ENCODE measurements around the gene TMC8. TPM values are rescaled to one million over a fixed set of nuclear protein-coding genes. Genes with fewer than 3 reads are reported as not detected.

The TMC8 gene
- polyA plus RNA-seq, 1 donor from 2014 or later: 0.41 TPM

- Histone ChIP-seq H3K36me3 (ENCODE audit: insufficient read depth, low read length) (no peaks in the 10 kb centered on the region), H3K9me2 (ENCODE audit: insufficient read depth, low read length) (no peaks in the 10 kb centered on the region), H3K27me3 (ENCODE audit: insufficient read depth, low read depth, low read length) (peaks cover under 1% of the 10 kb centered on the region), H4K20me1 (ENCODE audit: insufficient read depth) (no peaks in the 10 kb centered on the region), H3K4me3 (ENCODE audit: low read length) (no peak overlapping the region), H3K27ac (ENCODE audit: low read length) (no peak overlapping the region), H3F3A (ENCODE audit: insufficient read depth, low read length, poor library complexity, severe bottlenecking) (no peaks in the 10 kb centered on the region), H3K9me3 (ENCODE audit: low read length) (no peaks in the 10 kb centered on the region), H2AFZ (ENCODE audit: low read depth, low read length) (no peak overlapping the region), H3K9ac (ENCODE audit: low read length) (no peak overlapping the region), H3K79me2 (replicated peaks; ENCODE audit: insufficient read depth, low read length) (no peaks in the 10 kb centered on the region), H3K4me2 (ENCODE audit: low read length) (no peak overlapping the region)
- no peak for TF ChIP-seq MXI1 (conservative IDR thresholded peaks at IDR 0.05; ENCODE audit: poor library complexity, severe bottlenecking)
- no peak for TF ChIP-seq POLR2AphosphoS5 (IDR thresholded peaks at IDR 0.05)
- TF ChIP-seq TAF1 (IDR thresholded peaks at IDR 0.05; ENCODE audit: low read depth): no peak
- no peak for TF ChIP-seq RAD21 (conservative IDR thresholded peaks at IDR 0.05)
- no peak for TF ChIP-seq CTCF (IDR thresholded peaks at IDR 0.05; ENCODE audit: poor library complexity, severe bottlenecking)
- no peak for TF ChIP-seq EP300 (conservative IDR thresholded peaks at IDR 0.05; ENCODE audit: poor library complexity, severe bottlenecking)
- no peak for TF ChIP-seq EZH2 (IDR thresholded peaks at IDR 0.05; ENCODE audit: borderline replicate concordance, insufficient read depth, low read length, poor library complexity, severe bottlenecking)
- TF ChIP-seq SMC3 (conservative IDR thresholded peaks at IDR 0.05; ENCODE audit: poor library complexity): no peak
- no peak for TF ChIP-seq REST (IDR thresholded peaks at IDR 0.05; ENCODE audit: borderline replicate concordance)
These were observed 8.2 kb upstream of the TMC8 start for GRCh38 chr17:78122216-78122930.

GRCh38 chr17:78122931-78123249, 7.7 kb upstream of the TMC8 start:
- no peak overlapping the region for H3K27ac ChIP-seq (ENCODE audit: low read length)
- H3K79me2 ChIP-seq (replicated peaks; ENCODE audit: insufficient read depth, low read length): no peaks in the 10 kb centered on the region
- H3K4me2 ChIP-seq (ENCODE audit: low read length): no peak overlapping the region
- no peak overlapping the region for H2AFZ ChIP-seq (ENCODE audit: low read depth, low read length)
- H3K9me3 ChIP-seq (ENCODE audit: low read length): no peaks in the 10 kb centered on the region
- TF ChIP-seq RAD21 (conservative IDR thresholded peaks at IDR 0.05) (no peak), REST (IDR thresholded peaks at IDR 0.05; ENCODE audit: borderline replicate concordance) (no peak), EZH2 (IDR thresholded peaks at IDR 0.05; ENCODE audit: borderline replicate concordance, insufficient read depth, low read length, poor library complexity, severe bottlenecking) (no peak), CTCF (IDR thresholded peaks at IDR 0.05; ENCODE audit: poor library complexity, severe bottlenecking) (no peak), POLR2AphosphoS5 (IDR thresholded peaks at IDR 0.05) (no peak), TAF1 (IDR thresholded peaks at IDR 0.05; ENCODE audit: low read depth) (no peak)
- peaks cover 6% of the 10 kb centered on the region for H3K27me3 ChIP-seq (ENCODE audit: insufficient read depth, low read depth, low read length)
- no peaks in the 10 kb centered on the region for H3F3A ChIP-seq (ENCODE audit: insufficient read depth, low read length, poor library complexity, severe bottlenecking)
- H3K36me3 ChIP-seq (ENCODE audit: insufficient read depth, low read length): no peaks in the 10 kb centered on the region
- H3K9ac ChIP-seq (ENCODE audit: low read length): no peak overlapping the region
- H3K9me2 ChIP-seq (ENCODE audit: insufficient read depth, low read length): no peaks in the 10 kb centered on the region
- no peaks in the 10 kb centered on the region for H4K20me1 ChIP-seq (ENCODE audit: insufficient read depth)
- H3K4me3 ChIP-seq (ENCODE audit: low read length): no peak overlapping the region

All from neural cell (in vitro differentiated cells).